Upper lobe of left lung (tissue), 4 donors: Measurements from ENCODE around the gene METTL26.
A peak's percentile ranks its signal among the peaks of the same experiment; 100 is the strongest.

Experiments used
- POLR2A ChIP-seq, 4 donors: fragments of 450-650 bp; IDR thresholded peaks; one replicate each; pipeline ENCODE4 v1.5.1; 2016 to 2017; ENCODE audit warnings: antibody characterized with exemption in 4 of 4, mild to moderate bottlenecking in 2 of 4
- POLR2AphosphoS5 ChIP-seq, 2 donors: sonication (generic); formaldehyde crosslinking; IDR thresholded peaks; one replicate each; pipeline ENCODE4 v1.5.1; 2017; ENCODE audit warnings: antibody characterized with exemption in 2 of 2
- TF ChIP-seq, protein P1 (sequence below), 6 experiments: fragments of 450-650 bp in 4 of 6; fragments of 200-600 bp in 2 of 6; sonication (generic) in 2 of 6; IDR thresholded peaks; one replicate each; pipeline ENCODE4 v1.5.1; 2016 to 2019; ENCODE audit warnings: antibody characterized with exemption in 6 of 6

GRCh38 chr16:684071-684794 is 48.1 kb upstream of the METTL26 start, which contains the start of gene JMJD8:
- TF ChIP-seq POLR2AphosphoS5 (IDR thresholded peaks at IDR 0.05) (peak; percentile 75 to 82), POLR2A (IDR thresholded peaks at IDR 0.05) (peak in 1 of 4 donors; percentile 74)
- TF ChIP-seq, protein P1, sequence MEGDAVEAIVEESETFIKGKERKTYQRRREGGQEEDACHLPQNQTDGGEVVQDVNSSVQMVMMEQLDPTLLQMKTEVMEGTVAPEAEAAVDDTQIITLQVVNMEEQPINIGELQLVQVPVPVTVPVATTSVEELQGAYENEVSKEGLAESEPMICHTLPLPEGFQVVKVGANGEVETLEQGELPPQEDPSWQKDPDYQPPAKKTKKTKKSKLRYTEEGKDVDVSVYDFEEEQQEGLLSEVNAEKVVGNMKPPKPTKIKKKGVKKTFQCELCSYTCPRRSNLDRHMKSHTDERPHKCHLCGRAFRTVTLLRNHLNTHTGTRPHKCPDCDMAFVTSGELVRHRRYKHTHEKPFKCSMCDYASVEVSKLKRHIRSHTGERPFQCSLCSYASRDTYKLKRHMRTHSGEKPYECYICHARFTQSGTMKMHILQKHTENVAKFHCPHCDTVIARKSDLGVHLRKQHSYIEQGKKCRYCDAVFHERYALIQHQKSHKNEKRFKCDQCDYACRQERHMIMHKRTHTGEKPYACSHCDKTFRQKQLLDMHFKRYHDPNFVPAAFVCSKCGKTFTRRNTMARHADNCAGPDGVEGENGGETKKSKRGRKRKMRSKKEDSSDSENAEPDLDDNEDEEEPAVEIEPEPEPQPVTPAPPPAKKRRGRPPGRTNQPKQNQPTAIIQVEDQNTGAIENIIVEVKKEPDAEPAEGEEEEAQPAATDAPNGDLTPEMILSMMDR (IDR thresholded peaks at IDR 0.05) = peak in 1 of 6 experiments; percentile 29
